Suprapubic skin (tissue), 4 donors: Measurements from ENCODE around the gene LARP4B.

Experiments
- CTCF ChIP-seq, 2 donors: fragments of 200-600 bp in 1 of 2; fragments of 450-650 bp in 1 of 2; sonication (generic) in 1 of 2; IDR thresholded peaks; one replicate each; pipeline ENCODE4 v1.5.1; 2016 to 2019; ENCODE audit warnings: antibody characterized with exemption in 2 of 2, mild to moderate bottlenecking in 1 of 2, moderate library complexity in 1 of 2
- EP300 ChIP-seq: sonication (generic); formaldehyde crosslinking; IDR thresholded peaks from one replicate; pipeline ENCODE4 v1.6.1; 2017; ENCODE audit warnings: antibody characterized with exemption
- POLR2A ChIP-seq, 2 donors: fragments of 450-650 bp; IDR thresholded peaks; one replicate each; pipeline ENCODE4 v1.6.1; 2017; ENCODE audit warnings: antibody characterized with exemption in 2 of 2, mild to moderate bottlenecking in 2 of 2, moderate library complexity in 2 of 2
- POLR2AphosphoS5 ChIP-seq, 3 donors: sonication (generic); formaldehyde crosslinking; IDR thresholded peaks; one replicate each; pipeline ENCODE4 v1.6.1; 2017; ENCODE audit warnings: antibody characterized with exemption in 3 of 3

DNA sequence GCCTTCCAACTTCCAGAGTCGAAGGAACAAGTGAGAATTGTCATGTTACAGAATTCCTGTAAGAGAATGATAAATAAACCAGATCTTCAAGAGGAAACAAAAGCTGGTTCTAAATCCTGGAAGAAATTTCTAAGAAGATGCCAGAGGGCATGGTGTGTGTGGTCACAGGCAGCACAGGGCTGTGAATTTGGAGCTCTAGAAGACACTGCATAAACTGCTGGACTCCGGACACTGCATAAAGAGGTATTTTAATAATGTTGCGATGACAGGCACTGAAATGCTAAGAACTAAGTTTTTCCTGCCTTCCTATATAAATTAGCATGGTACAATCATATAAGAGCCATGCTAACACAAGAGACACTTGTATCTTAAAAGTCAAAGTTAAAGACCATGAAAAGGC, 86.0 kb downstream of the LARP4B start:
- TF ChIP-seq CTCF (IDR thresholded peaks at IDR 0.05) (no peak), POLR2A (IDR thresholded peaks at IDR 0.05) (no peak), POLR2AphosphoS5 (IDR thresholded peaks at IDR 0.05) (no peak), EP300 (no peak)
